Subcutaneous adipose tissue (tissue), 4 donors: ENCODE results near the gene CREB3L1. TPM values are rescaled to one million over a fixed set of nuclear protein-coding genes. Genes with fewer than 3 reads are reported as not detected.

ENCODE experiments used
- total RNA-seq, 4 donors: library from RNA; depleted of rRNA; stranded (reverse); fragments of >200 nt; gene quantifications; one replicate each; pipeline ENCODE4 v1.1.0, GENCODE V29; 2016
- TF ChIP-seq, protein P1 (sequence below): fragments of 450-650 bp; IDR thresholded peaks from one replicate; pipeline ENCODE4 v1.5.1; 2016; ENCODE audit warnings: low read depth, mild to moderate bottlenecking, control low read depth, antibody characterized with exemption, moderate library complexity

The CREB3L1 gene, protein sequence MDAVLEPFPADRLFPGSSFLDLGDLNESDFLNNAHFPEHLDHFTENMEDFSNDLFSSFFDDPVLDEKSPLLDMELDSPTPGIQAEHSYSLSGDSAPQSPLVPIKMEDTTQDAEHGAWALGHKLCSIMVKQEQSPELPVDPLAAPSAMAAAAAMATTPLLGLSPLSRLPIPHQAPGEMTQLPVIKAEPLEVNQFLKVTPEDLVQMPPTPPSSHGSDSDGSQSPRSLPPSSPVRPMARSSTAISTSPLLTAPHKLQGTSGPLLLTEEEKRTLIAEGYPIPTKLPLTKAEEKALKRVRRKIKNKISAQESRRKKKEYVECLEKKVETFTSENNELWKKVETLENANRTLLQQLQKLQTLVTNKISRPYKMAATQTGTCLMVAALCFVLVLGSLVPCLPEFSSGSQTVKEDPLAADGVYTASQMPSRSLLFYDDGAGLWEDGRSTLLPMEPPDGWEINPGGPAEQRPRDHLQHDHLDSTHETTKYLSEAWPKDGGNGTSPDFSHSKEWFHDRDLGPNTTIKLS
- 1 to 10 TPM in 3 of 4 donors, under 1 TPM in 1; 0.44 to 4.9 (median 2.5) TPM for total RNA-seq

DNA sequence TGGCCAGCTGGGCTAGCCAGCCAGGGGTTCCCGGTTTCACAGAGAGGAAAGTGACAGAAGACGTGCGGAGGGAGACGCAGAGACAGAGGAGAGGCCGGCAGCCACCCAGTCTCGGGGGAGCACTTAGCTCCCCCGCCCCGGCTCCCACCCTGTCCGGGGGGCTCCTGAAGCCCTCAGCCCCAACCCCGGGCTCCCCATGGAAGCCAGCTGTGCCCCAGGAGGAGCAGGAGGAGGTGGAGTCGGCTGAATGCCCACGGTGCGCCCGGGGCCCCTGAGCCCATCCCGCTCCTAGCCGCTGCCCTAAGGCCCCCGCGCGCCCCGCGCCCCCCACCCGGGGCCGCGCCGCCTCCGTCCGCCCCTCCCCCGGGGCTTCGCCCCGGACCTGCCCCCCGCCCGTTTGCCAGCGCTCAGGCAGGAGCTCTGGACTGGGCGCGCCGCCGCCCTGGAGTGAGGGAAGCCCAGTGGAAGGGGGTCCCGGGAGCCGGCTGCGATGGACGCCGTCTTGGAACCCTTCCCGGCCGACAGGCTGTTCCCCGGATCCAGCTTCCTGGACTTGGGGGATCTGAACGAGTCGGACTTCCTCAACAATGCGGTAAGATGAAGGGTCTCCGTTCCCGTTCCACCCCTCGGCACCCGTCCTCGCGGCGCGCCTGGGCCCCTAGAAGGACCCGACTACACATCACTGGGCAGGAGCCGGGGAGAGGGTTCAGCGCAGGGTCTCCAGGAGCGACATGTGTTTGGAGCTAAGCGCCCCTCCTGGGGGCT lies at the start of gene CREB3L1:
Gene CREB3L1 (plus strand): TSS at position 41 of the 765 bp plus-strand sequence. CDS start 450 bp downstream, at position 491.
- TF ChIP-seq, protein P1, sequence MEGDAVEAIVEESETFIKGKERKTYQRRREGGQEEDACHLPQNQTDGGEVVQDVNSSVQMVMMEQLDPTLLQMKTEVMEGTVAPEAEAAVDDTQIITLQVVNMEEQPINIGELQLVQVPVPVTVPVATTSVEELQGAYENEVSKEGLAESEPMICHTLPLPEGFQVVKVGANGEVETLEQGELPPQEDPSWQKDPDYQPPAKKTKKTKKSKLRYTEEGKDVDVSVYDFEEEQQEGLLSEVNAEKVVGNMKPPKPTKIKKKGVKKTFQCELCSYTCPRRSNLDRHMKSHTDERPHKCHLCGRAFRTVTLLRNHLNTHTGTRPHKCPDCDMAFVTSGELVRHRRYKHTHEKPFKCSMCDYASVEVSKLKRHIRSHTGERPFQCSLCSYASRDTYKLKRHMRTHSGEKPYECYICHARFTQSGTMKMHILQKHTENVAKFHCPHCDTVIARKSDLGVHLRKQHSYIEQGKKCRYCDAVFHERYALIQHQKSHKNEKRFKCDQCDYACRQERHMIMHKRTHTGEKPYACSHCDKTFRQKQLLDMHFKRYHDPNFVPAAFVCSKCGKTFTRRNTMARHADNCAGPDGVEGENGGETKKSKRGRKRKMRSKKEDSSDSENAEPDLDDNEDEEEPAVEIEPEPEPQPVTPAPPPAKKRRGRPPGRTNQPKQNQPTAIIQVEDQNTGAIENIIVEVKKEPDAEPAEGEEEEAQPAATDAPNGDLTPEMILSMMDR: no peak

DNA sequence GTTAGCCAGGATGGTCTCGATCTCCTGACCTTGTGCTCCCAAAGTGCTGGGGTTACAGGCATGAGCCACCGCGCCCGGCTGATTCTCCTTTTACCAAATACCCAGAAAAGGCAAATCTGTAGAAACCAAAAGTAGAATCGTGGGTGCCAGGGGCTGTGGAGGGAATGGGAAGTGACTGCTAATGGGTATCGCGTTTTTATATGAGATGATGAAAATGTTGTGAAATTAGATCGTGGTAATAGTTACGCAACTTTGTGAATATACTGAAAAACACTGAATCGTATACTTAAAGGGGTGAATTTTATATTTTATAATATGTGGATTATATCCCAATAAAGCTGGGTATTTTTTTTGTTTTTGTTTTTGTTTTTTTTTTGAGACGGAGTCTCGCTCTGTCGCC lies 48.2 kb upstream of the CREB3L1 start:
- TF ChIP-seq, protein P1: no peak

DNA sequence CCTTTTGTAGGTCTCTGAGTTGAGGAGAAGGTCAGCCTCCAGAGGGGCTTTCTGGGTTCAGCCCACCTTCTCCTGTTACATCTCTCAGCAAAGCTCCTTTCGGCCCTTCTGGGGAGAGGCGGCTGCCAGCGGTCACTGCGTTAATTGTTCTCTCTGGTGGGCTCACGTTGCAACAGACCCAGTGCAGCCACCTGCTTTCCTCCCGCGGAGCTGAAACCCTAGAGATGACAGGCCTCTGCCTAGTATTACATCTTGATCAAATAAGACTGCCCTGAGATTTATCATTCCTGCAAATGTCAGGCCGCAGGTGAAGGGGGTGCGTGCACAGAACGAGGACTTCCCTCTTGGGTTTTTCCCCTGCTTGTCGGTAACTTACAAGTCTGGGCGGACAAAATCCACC lies 43.2 kb upstream of the CREB3L1 start:
- TF ChIP-seq, protein P1: no peak

DNA sequence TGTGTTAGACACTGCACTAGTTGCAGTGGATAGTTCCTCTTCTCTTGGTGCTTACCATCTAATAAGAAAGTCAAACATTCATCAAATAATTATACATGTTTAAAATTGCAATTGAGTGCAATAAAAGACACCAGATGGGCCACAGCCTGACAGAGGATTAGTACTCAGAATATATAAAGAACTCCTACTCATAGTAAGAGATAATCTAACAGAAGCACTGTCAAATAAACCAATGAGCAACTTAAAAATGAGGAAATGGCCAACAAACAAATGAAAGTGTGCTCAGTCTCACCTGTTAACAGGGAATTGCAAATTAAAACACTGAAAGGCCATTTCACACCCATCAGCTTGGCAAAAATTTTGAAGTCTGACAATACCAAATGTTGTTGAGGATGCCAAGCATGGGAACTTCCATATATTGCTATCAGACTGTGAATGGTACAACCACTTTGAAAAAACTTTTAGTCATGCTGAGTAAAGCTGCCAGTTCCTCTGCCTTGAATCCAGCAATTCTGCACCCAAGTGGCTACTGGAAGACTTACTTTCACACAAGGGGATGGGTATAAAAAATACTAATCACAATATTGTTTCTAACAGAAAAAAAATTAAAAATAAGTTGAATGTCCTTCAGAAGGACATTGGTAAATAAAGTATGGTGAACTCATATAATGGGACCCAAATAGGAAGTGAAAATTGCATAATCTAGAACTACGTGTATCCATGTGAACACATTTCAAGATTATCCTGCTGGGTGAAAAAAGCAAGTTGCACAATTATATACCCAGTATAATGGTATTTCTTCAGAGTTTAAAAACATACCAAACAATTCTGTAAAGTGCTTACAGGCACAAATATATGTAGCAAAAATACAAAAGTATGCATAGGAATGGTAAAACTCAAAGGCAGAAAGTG lies 41.4 kb upstream of the CREB3L1 start:
- TF ChIP-seq, protein P1: no peak

DNA sequence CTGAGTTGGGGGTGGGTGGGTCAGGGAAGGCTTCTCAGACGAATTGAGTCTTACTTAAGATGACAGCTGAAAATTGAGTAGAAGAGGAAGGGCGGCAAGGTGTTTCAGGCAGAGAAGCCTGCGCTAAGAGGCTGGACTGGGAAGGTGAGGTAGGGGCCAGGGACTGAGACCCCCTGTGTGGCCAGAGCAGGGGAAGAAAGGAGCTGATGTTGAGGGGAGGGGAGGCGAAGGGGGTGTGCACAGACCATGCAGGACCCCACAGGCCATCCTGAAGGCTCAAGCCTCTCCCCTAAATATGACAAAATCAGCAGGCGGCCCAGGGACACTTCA lies 40.6 kb upstream of the CREB3L1 start:
- TF ChIP-seq, protein P1: no peak

DNA sequence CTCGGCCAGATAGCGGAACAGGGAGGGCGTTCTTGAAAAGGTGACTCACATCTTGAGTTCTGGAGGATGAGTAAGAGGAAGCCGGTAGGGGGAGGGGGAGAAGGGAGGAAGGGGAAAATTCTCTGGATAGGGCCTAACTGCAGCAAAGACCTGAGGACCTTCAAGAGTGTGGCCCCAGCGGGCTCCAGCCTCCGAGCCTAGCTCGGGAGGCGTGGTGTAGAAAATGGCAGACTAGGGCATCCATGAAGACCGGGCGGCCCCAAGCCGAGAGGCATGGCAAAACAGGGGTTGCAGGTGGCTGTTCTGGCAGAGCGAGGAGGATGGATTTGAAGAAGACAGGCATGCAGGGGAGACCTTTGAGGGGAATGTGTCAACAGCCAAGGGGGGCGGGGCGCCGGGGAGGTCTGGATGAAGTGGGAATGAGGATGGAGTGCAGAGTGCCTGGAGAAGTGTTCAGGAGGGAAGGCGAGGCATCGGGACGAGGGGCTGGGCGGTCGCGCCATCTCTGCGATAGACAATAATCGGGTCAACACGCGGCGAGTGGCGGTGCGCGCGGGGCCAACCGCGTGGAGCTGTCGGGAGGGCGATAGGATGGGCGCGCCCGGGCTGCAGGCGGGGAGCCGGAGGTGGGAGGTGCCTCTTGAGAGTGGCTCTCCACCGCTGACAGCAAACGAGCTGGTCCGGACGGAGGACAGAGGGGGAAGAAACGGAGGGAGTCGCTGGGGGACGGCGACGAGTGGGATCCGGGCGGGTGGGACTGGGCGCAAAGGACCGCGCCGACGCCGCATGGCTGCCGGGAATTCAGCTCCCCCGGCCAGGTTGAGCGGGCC lies 40.0 kb upstream of the CREB3L1 start:
- TF ChIP-seq, protein P1: no peak
